Heart left ventricle (tissue), 16 donors: ENCODE data around the gene KLRD1. TPM values are rescaled to one million over a fixed set of nuclear protein-coding genes. Genes with fewer than 3 reads are reported as not detected.
"Not testable (repeated sequence)": the region's sequence is repeated elsewhere in the genome, so short reads cannot be mapped to it uniquely, and the experiment has no call there.

Experiments used
- ATAC-seq, 4 donors: fragments of 200-7000 bp; cut with Tn5 transposase; one replicate each; pipeline ENCODE4 v1.9.1; 2020 to 2022; ENCODE audit warnings: moderate library complexity in 4 of 4, mild to moderate bottlenecking in 3 of 4, moderate number of reproducible peaks in 1 of 4
- DNase-seq, 5 donors: peaks; one replicate each; pipeline ENCODE4 v3.0.0-alpha.2; 2020
- H3K27ac ChIP-seq, 12 donors: fragments of 200-600 bp; sonication (generic) in 4 of 12; one replicate each; pipeline versions ENCODE4 v1.5.0 to v1.8.0; 2016 to 2022; ENCODE audit warnings: mild to moderate bottlenecking in 2 of 12
- H3K27me3 ChIP-seq, 9 donors: fragments of 200-600 bp; sonication (generic) in 2 of 9; one replicate each; pipeline versions ENCODE4 v1.5.1 to v1.8.0; 2016 to 2022; ENCODE audit warnings: mild to moderate bottlenecking in 3 of 9
- H3K36me3 ChIP-seq, 9 donors: fragments of 200-600 bp; sonication (generic) in 2 of 9; one replicate each; pipeline versions ENCODE4 v1.5.0 to v1.8.0; 2018 to 2022; ENCODE audit warnings: mild to moderate bottlenecking in 2 of 9
- H3K4me1 ChIP-seq, 12 donors: fragments of 200-600 bp; sonication (generic) in 4 of 12; one replicate each; pipeline versions ENCODE4 v1.5.0 to v1.8.0; 2016 to 2022; ENCODE audit warnings: mild to moderate bottlenecking in 3 of 12
- H3K4me3 ChIP-seq, 12 donors: fragments of 200-600 bp; sonication (generic) in 4 of 12; one replicate each; pipeline versions ENCODE4 v1.5.0 to v1.8.0; 2017 to 2022; ENCODE audit warnings: mild to moderate bottlenecking in 9 of 12, moderate library complexity in 4 of 12
- H3K9me3 ChIP-seq, 12 donors: fragments of 200-600 bp; sonication (generic) in 4 of 12; one replicate each; pipeline versions ENCODE4 v1.5.0 to v1.8.0; 2016 to 2022; ENCODE audit warnings: mild to moderate bottlenecking in 1 of 12
- CTCF ChIP-seq, 12 donors: fragments of 200-600 bp; sonication (generic) in 4 of 12; IDR thresholded peaks; one replicate each; pipeline versions ENCODE4 v1.5.0 to v1.8.0; 2018 to 2022; ENCODE audit warnings: antibody characterized with exemption in 12 of 12, mild to moderate bottlenecking in 5 of 12
- POLR2A ChIP-seq, 2 donors: fragments of 450-650 bp; IDR thresholded peaks; one replicate each; pipeline ENCODE4 v1.6.1; 2017; ENCODE audit warnings: antibody characterized with exemption in 2 of 2, mild to moderate bottlenecking in 2 of 2, moderate library complexity in 2 of 2
- WGBS, 4 donors: extraction: QIAGEN DNeasy Blood & Tissue Kit in 2 of 4; methylation state at CpG; one replicate each; pipeline versions ENCODE4 v1.1.5 to v1.1.7; 2013 to 2018; 5-methylcytosine and 5-hydroxymethylcytosine counted together
- intact Hi-C, 10 donors: fragments of 100-400 bp; cut with DNase I; formaldehyde crosslinking; loops; one replicate each; pipeline versions ENCODE4 v1.11.1 to v1.14.2; 2022
- polyA plus RNA-seq, 2 donors: library from polyadenylated mRNA; stranded (reverse); fragments of 200-250 nt; gene quantifications; one replicate each; pipeline ENCODE4 v1.2.3, GENCODE V29; 2013
- total RNA-seq, 9 donors: library from RNA; depleted of rRNA in 2 of 9; stranded (reverse); fragments of >200 nt in 2 of 9; fragmentation: NEBNext Ultra II Directional in 3 of 9; extraction: Animal tissue kit (Norgen Biotek cat#: 25700) in 3 of 9; gene quantifications; one replicate each; pipeline versions ENCODE4 v1.1.0 to v1.2.4, GENCODE V29; 2016 to 2023
- donor health status: ischemic (EF 13 %, LVEDD 7.1; RV severe dilation, severe dysfunction).
- donor health status: healthy with polysubstance abuse.
- donor health status: DM: no; HTN: yes; CAD: no.
- donor health status: DM: no; HTN: no; CAD: no.
- donor health status: ischemic (EF 25% LVEDD 6.9; RV normal size, moderate dysfunction).
- donor health status: ischemic (EF 25% LVEDD 5.7; RV mildly dilated, moderate dysfunction).
- donor health status: healthy.
- donor health status: DM: yes; HTN: yes; CAD: no.
- donor health status: ischemic (EF 35%, LVEDD 5.7; RV mildly dilated, moderate dysfunction).
- donor health status: nonischemic (EF 11% LVEDD 7.7; RV severe dilation, severe dysfunction).
- donor health status: DM: yes; HTN: yes; CAD: no.
- donor health status: PGD.
- donor health status: ischemic (EF 29% LVEDD 5.4; RV normal size, mild dysfunction).
- donor health status: nonischemic (EF 23%, LVEDD 6.1; RV moderate dilation, normal function).

KLRD1 gene
- total and polyA plus RNA-seq, 11 donors = 0.25 to 7.4 (median 0.93) TPM

GRCh38 chr12:10364815-10365622 is 57.3 kb downstream of the KLRD1 start:
- WGBS, 4 donors = 1% methylated on average over 15 of the region's 15 CpGs
- Histone ChIP-seq H3K9me3 (no peaks in the 10 kb centered on the region), H3K36me3 (no peaks in the 10 kb centered on the region), H3K27ac (peak overlapping the region; percentile 79 to 97 (median 91)), H3K4me3 (peak overlapping the region; percentile 57 to 92 (median 66)), H3K4me1 (peaks cover 0 to 64% (median 14%) of the 10 kb centered on the region in 12 donors), H3K27me3 (no peaks in the 10 kb centered on the region)
- peak in 4 of 5 donors; percentile 58 to 73 (median 68) for DNase-seq
- intact Hi-C loops = loop anchor here in 2 of 10 donors (5.0 to 10.0 kb wide), 3 partner anchors 130 to 360 kb away; partner anchors contain the start of genes GABARAPL1 (in 1 of the 2) and YBX3 (in 1 of the 2)
- ATAC-seq = peak; percentile 82 to 91 (median 87)
- no peak for TF ChIP-seq CTCF (IDR thresholded peaks at IDR 0.05)

- Histone ChIP-seq H3K9me3 (no peaks in the 10 kb centered on the region), H3K36me3 (no peaks in the 10 kb centered on the region), H3K4me1 (peaks cover 0 to 64% (median 14%) of the 10 kb centered on the region in 12 donors), H3K27ac (peak overlapping the region in 11 of 12 donors; percentile 79 to 97 (median 92)), H3K4me3 (peak overlapping the region in 11 of 12 donors; percentile 57 to 92 (median 67)), H3K27me3 (no peaks in the 10 kb centered on the region)
- no peak for ATAC-seq
- 37 to 46% (median 44%) methylated on average over 6 of the region's 6 CpGs for WGBS, 4 donors
- DNase-seq = no peak
- intact Hi-C loops = loop anchor here in 1 of 10 donors (10.0 kb wide), 2 partner anchors 131 to 359 kb away; partner anchors contain the start of gene YBX3
- TF ChIP-seq POLR2A (IDR thresholded peaks at IDR 0.05) (no peak), CTCF (IDR thresholded peaks at IDR 0.05) (peak in 4 of 12 donors; percentile 8 to 46 (median 23))
Observed at GRCh38 chr12:10365696-10366405, 58.2 kb downstream of the KLRD1 start.

GRCh38 chr12:10366875-10367274 is 59.2 kb downstream of the KLRD1 start:
- Histone ChIP-seq H3K27me3 (no peaks in the 10 kb centered on the region), H3K27ac (peak overlapping the region in 9 of 12 donors; percentile 79 to 97 (median 92)), H3K4me3 (no peak overlapping the region), H3K4me1 (peaks cover 0 to 66% (median 14%) of the 10 kb centered on the region in 12 donors), H3K36me3 (no peaks in the 10 kb centered on the region), H3K9me3 (no peaks in the 10 kb centered on the region)
- DNase-seq (no peak), ATAC-seq (no peak)
- intact Hi-C loops = loop anchor here in 1 of 10 donors (10.0 kb wide), 2 partner anchors 132 to 358 kb away; partner anchors contain the start of gene YBX3
- TF ChIP-seq POLR2A (IDR thresholded peaks at IDR 0.05) = no peak
- TF ChIP-seq CTCF (IDR thresholded peaks at IDR 0.05) = peak in 1 of 12 donors; percentile 13

- not testable (repeated sequence) for H3K9me3 ChIP-seq, H3K27me3 ChIP-seq, DNase-seq, H3K4me3 ChIP-seq, ATAC-seq, H3K36me3 ChIP-seq
- H3K27ac ChIP-seq = peak overlapping the region in 1 of 12 donors; percentile 72
- 71 to 80% (median 73%) methylated on average over 4 of the region's 4 CpGs for WGBS, 4 donors
- H3K4me1 ChIP-seq = peaks cover 0 to 66% (median 14%) of the 10 kb centered on the region in 12 donors
- intact Hi-C loops = loop anchor here in 1 of 10 donors (10.0 kb wide), 2 partner anchors 133 to 357 kb away; partner anchors contain the start of gene YBX3
Observed at GRCh38 chr12:10367714-10368113, 60.0 kb downstream of the KLRD1 start.
